Hematopoietic multipotent progenitor cell treated with erythropoietin and hydrocortisone succinate and interleukin-3 and kit ligand, for 15 days (in vitro differentiated cells): Measurements from ENCODE around the gene TRAF3IP1.
"Not testable (repeated sequence)": the region's sequence is repeated elsewhere in the genome, so short reads cannot be mapped to it uniquely, and the experiment has no call there.

Experiments
- DNase-seq: peaks from one replicate; pipeline ENCODE4 v3.0.0-alpha.2; 2015; ENCODE audit warnings: low spot score

Gene TRAF3IP1

GRCh38 chr2:238427435-238428162, 107.3 kb downstream of the TRAF3IP1 start:
- DNase-seq: no peak

DNA sequence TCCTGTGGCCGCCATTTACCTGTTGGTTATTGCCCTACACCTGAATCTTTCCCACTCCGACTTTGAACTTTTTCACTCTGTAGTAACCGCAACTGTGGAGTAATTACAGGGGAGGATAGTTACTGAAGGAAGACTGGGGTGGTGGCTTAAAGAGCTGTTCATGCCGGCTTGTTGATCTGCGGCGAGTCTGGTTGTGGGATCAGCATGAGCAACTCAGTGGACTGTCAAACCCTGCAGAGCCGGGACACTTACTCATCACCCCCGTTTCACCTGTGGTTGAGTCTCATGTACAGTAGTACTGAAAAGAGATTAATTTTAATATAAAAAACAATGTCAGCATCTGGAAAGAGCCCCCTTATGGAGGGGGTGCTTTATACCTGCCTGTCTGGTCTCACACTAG, 108.5 kb downstream of the TRAF3IP1 start:
- DNase-seq: no peak

- no peak for DNase-seq
These were observed 110.5 kb downstream of the TRAF3IP1 start for GRCh38 chr2:238430781-238431180.

DNA sequence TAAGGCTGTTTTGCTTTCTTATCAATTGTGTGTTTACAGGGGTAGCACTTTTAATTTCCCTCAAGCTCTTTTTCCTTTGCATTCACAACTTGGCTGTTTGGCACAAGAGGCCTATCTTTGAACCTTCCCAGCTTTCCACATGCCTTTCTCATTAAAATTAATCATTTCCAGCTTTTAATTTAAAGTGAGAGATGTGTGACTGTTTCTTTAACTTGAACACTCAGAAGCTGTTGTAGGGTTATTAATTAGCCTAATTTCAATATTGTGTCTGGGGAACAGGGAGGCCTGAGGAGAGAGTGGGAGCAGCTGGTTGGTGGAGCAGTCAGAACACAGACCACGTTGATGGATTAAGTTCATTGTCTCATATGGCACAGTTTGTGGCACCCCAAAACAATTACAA, 111.1 kb downstream of the TRAF3IP1 start:
- DNase-seq: no peak

DNA sequence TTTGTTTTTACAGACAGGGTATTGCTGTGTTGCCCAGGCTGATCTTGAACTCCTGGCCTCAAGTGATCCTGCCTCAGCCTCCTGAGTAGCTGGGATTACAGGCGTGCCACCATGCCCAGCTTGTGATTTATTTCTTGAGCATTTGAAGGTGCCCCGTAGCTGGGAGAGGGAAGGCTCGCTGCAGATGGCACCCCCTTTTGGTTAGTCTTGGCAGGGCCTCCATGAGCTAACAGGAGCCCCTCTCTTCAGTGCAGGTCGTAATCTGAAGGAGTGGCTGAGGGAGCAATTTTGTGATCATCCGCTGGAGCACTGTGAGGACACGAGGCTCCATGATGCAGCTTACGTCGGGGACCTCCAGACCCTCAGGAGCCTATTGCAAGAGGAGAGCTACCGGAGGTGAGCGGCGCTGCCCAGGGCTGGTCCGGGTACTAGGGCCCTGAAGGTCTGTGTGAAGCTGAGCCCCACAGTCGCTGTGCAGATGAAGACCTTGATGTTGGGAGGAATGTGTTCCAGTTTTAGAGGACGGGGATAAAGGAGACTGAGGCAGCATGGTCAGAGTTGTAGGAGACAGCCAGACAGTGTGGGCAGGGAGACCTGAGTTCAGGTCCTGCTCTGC, 113.1 kb downstream of the TRAF3IP1 start:
- no peak for DNase-seq

DNA sequence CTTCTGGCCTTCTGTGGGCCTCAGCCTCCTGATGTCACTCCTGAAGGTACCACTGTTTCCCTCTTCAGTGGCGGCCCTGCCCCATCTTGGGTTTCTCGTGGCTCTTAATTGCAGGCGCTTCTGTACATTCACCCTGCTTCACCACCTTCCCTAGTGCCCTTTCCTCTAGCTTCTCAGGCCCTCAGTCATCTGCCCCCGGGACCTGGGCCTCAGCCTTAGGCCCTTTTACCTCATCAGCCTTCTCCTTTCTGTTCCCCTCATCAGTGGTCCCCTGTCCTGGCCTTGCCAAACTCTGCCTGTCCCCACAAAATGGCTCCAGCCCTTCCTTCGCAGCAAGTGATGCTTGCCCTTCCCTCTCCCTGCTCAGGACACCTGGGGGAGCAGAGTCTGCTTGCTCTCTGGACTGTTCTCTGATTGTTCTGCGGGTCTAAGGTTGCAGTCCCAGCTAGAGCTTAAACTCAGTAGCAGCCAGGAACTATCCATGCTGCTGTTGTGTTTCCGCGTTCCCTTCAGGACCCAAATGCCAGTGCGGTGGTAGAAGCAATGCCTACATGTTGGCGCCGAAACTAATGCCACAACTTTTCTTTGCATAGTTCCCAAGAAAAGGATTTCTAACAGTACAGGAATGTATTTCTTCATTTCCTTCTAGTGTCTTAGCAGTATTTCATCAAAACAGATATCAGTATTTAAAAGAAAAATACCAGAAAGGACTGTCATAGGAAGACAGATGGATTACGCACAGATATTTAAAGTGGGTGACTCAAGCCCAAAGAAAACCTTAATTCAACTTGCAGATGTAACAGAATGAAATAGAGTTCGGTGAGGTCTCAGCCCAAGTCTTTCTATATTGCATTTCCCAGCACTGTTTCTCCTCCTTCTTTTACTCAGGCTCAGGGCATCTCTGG, 113.9 kb downstream of the TRAF3IP1 start:
- DNase-seq: no peak

GRCh38 chr2:238434846-238435751, 114.8 kb downstream of the TRAF3IP1 start:
- no peak for DNase-seq

DNA sequence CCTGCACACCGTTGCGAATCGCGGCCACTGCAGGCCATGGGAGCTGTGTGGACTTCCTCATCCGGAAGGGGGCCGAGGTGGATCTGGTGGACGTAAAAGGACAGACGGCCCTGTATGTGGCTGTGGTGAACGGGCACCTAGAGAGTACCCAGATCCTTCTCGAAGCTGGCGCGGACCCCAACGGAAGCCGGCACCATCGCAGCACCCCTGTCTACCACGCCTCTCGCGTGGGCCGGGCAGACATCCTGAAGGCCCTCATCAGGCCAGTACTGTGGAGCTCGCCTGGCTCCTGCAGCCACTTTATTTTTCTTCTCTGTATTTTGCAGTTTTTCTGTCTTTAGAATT, 115.4 kb downstream of the TRAF3IP1 start:
- DNase-seq: no peak

DNA sequence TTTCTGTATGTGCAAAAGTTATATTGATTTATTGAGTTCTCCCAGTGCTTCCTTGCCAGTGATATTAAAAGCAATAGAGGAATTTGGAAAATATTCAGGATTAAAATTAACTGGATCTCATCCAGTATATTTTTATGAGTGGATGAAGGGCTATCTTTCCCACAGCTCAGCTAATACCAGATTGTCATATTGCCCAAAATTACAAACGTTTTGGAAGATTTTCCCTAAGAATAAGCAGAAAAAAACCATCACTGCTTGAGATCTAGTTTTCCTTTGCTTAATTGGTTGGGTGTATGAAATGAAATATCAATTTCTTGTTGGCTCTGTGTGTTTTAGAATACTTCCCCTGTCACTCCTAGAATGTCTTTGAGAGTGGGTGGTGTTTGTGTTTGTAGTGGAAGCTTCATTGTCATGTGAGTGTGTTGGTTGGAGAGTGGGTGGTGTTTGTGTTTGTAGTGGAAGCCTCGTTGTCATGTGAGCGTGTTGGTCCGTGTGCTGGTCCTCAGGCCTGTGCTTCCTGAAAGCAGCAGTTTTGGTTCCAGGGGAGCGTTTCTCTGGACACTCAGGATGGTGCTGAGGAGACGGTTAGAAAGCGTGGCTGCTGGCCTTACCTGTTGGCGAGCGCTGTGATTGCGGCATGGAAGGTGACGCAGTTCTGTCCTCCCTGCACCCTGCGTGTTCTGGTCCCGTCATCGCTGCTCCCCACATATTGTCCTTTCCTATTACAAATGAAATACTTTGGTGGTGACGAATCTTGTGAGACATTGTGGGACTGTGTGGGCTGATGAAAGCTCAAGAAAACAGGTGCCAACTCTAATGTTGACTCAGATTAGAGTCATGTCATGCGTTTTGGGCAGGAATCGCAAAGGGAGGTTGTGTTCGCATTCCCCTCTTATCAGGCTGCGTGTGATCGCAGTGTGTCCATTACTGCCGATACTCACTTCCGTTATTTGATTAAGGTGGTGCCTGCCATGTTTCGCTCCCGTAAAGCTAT, 118.8 kb downstream of the TRAF3IP1 start:
- DNase-seq: no peak

DNA sequence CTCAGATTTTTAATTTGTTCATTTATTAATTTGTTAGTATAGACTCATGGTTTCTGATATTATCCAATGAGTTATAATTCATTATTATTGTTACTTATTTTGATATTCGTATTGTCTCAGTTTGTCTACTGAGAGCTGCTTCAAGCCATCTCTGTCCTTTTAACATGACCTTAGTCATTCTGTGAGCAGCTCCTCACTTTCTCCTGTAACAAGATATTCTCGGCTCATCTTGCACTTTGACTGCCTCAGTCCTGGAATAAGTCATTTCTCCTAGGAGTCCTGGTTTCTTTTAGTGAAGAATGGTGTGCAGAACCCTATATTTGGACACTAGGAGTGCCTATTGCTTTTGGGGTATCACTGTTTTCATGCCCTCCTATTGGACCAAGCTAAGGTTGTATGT, 119.6 kb downstream of the TRAF3IP1 start:
- no peak for DNase-seq

GRCh38 chr2:238440331-238440730, 120.0 kb downstream of the TRAF3IP1 start:
- DNase-seq: no peak

DNA sequence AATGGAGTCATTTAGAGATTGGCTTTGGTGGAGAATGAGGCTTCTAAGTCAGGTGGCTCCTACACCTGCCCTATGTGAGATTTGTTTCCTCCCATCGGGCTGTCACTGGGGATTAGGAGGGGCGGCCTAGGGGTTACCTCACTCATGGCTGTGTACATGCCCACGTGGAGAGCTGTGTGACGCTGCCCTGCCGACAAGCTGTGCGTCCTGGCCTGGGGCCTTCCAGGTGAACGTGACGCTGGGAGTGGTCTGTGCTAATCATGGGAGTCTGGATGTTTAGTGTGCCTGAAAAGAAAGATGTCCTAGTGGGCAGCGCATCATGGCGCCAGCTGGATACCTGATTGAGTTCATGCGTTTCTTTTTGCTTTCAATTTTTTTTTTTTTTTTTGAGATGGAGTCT, 120.4 kb downstream of the TRAF3IP1 start:
- no peak for DNase-seq

DNA sequence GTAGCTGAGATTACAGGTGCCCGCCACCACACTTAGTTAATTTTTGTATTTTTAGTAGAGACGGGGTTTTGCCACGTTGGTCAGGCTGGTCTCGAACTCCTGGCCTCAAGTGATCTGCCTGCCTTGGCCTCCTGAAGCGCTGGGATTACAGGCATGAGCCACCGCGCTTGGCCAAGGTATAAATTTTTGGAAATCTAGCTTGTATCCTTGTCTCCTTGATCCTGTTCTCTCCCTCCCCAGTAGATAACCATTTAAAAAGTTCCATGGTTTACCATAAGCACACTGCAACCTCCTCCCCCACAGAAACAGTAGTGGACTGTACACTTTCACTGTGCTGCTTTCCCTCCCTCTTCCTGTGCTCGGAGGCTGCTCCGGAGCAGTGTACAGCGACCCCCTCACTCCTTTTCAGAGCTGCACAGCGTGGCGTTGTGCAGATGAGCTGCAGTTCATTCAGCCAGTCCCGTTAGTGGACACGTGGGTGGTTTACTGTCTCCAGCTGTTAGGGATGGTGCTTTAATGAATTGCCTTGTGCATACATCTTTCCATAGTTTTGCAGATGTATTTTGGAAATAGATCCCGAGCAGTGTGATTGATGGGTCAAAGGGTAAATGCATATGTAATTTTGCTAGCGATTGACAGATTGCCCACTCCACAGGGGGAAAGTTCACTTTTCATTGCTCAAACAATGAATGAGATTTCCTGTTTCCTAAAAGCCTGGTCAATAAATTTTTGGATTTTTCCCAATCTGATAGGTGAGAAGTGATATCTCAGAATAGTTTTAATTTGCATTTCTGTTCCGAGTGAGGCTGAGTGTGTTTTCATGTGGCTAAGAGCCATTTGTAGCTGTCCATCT, 121.2 kb downstream of the TRAF3IP1 start:
- no peak for DNase-seq

DNA sequence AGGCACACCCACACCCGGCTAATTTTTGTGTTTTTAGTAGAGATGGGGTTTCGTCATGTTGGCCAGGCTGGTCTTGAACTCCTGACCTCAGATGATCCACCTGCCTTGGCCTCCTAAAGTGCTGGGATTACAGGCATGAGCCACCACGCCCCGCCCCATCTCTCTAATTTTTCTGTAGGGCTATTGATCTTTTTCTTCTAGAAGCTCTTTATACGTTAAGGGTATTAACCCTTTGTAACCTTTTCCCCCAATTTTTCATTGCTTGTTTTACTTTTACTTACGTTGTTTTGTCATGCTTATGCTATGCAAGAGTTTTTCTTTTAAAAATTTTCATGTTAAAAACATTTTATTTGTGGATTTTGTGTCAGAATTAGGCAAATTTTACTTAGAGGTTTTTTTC, 121.9 kb downstream of the TRAF3IP1 start:
- not testable (repeated sequence) for DNase-seq

GRCh38 chr2:238444242-238444641, 123.9 kb downstream of the TRAF3IP1 start:
- no peak for DNase-seq

DNA sequence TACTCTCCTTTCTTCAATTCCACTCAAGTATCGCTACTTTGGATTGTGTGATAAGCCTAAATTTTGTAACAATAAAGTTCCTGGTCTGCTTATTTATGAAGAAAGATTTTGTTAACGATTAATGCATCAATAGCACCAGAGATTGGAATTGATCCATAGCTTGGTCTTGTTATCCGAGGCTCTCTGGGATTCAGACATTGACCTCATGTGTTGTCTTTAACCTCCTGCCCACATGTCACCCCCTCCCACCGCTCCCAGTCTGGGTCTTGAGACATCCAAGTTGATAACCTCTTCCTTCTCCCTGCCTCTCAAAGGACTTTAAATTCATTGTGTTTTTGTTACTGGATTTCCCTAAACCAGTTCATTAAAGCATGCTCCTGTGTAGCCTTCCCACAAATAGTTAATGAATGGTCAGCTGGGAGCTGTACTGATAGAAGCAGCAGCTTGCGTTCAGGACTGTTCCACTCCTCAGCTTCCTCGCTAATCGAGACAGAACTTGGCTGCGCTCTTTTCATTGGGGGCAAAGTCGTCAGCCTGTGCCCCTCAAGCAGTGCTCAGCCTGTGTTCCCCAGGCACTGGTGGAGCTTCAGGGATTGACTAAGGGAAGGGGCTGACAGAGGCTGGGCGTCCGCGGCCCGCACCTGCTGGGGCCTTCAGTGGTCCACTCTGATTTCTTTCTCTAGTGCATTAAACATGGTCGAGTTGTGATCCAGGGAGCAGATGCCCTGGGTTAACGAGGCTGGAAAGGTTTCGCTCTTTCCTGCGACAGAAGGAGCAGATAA, 125.3 kb downstream of the TRAF3IP1 start:
- DNase-seq: no peak

GRCh38 chr2:238446371-238446770, 126.1 kb downstream of the TRAF3IP1 start:
- DNase-seq: no peak

- no peak for DNase-seq
These were observed 128.0 kb downstream of the TRAF3IP1 start for GRCh38 chr2:238448031-238448955.
